ENCODE data around the gene KRT86. TPM values are rescaled to one million over a fixed set of nuclear protein-coding genes. Genes with fewer than 3 reads are reported as not detected.

The KRT86 gene
- total and polyA plus RNA-seq, 2 of the 13 experiments (the other 11 are each of a cell fraction or from before 2014, with no cell fraction given), result not detected

DNA sequence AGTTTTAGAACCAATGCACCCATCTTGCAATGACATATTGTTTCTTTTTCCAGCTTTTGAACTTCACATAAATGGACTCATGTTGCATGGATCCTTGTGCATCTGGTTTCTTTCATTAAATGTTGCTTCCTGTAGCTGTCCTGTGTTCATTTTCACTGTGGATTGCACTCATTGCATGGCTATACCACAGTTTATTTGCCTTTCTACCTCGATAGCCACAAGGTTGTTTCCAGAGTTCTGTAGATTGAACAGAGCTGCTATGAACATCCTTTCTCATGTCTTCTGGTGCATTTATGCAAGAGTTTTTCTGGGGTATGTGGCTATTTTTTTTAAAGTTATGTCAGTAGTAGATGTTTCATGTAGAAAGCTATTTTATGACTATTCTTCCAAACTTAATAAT, 20.4 kb downstream of the KRT86 start (continued):
- TF ChIP-seq, protein P1, sequence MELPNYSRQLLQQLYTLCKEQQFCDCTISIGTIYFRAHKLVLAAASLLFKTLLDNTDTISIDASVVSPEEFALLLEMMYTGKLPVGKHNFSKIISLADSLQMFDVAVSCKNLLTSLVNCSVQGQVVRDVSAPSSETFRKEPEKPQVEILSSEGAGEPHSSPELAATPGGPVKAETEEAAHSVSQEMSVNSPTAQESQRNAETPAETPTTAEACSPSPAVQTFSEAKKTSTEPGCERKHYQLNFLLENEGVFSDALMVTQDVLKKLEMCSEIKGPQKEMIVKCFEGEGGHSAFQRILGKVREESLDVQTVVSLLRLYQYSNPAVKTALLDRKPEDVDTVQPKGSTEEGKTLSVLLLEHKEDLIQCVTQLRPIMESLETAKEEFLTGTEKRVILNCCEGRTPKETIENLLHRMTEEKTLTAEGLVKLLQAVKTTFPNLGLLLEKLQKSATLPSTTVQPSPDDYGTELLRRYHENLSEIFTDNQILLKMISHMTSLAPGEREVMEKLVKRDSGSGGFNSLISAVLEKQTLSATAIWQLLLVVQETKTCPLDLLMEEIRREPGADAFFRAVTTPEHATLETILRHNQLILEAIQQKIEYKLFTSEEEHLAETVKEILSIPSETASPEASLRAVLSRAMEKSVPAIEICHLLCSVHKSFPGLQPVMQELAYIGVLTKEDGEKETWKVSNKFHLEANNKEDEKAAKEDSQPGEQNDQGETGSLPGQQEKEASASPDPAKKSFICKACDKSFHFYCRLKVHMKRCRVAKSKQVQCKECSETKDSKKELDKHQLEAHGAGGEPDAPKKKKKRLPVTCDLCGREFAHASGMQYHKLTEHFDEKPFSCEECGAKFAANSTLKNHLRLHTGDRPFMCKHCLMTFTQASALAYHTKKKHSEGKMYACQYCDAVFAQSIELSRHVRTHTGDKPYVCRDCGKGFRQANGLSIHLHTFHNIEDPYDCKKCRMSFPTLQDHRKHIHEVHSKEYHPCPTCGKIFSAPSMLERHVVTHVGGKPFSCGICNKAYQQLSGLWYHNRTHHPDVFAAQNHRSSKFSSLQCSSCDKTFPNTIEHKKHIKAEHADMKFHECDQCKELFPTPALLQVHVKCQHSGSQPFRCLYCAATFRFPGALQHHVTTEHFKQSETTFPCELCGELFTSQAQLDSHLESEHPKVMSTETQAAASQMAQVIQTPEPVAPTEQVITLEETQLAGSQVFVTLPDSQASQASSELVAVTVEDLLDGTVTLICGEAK (IDR thresholded peaks at IDR 0.05), result no peak
- TF ChIP-seq, protein P1 (CRISPR knock-in tag; IDR thresholded peaks at IDR 0.05), result no peak
- TF ChIP-seq ZNF749 (CRISPR knock-in tag; IDR thresholded peaks at IDR 0.05; ENCODE audit: borderline replicate concordance), result no peak
- no peak for TF ChIP-seq ZNF460 (CRISPR knock-in tag; IDR thresholded peaks at IDR 0.05; ENCODE audit: borderline replicate concordance)
- TF ChIP-seq REL (CRISPR knock-in tag; conservative IDR thresholded peaks at IDR 0.05), result no peak
- TF ChIP-seq ZNF570 (CRISPR knock-in tag; IDR thresholded peaks at IDR 0.05; ENCODE audit: borderline replicate concordance), result no peak
- TF ChIP-seq GZF1 (CRISPR knock-in tag; IDR thresholded peaks at IDR 0.05), result no peak
- TF ChIP-seq PRMT3 (CRISPR knock-in tag; IDR thresholded peaks at IDR 0.05; ENCODE audit: borderline replicate concordance, low read depth), result no peak
- TF ChIP-seq POLR2AphosphoS5 (IDR thresholded peaks at IDR 0.05; ENCODE audit: low read depth, low read length), result no peak
- TF ChIP-seq, protein P2, sequence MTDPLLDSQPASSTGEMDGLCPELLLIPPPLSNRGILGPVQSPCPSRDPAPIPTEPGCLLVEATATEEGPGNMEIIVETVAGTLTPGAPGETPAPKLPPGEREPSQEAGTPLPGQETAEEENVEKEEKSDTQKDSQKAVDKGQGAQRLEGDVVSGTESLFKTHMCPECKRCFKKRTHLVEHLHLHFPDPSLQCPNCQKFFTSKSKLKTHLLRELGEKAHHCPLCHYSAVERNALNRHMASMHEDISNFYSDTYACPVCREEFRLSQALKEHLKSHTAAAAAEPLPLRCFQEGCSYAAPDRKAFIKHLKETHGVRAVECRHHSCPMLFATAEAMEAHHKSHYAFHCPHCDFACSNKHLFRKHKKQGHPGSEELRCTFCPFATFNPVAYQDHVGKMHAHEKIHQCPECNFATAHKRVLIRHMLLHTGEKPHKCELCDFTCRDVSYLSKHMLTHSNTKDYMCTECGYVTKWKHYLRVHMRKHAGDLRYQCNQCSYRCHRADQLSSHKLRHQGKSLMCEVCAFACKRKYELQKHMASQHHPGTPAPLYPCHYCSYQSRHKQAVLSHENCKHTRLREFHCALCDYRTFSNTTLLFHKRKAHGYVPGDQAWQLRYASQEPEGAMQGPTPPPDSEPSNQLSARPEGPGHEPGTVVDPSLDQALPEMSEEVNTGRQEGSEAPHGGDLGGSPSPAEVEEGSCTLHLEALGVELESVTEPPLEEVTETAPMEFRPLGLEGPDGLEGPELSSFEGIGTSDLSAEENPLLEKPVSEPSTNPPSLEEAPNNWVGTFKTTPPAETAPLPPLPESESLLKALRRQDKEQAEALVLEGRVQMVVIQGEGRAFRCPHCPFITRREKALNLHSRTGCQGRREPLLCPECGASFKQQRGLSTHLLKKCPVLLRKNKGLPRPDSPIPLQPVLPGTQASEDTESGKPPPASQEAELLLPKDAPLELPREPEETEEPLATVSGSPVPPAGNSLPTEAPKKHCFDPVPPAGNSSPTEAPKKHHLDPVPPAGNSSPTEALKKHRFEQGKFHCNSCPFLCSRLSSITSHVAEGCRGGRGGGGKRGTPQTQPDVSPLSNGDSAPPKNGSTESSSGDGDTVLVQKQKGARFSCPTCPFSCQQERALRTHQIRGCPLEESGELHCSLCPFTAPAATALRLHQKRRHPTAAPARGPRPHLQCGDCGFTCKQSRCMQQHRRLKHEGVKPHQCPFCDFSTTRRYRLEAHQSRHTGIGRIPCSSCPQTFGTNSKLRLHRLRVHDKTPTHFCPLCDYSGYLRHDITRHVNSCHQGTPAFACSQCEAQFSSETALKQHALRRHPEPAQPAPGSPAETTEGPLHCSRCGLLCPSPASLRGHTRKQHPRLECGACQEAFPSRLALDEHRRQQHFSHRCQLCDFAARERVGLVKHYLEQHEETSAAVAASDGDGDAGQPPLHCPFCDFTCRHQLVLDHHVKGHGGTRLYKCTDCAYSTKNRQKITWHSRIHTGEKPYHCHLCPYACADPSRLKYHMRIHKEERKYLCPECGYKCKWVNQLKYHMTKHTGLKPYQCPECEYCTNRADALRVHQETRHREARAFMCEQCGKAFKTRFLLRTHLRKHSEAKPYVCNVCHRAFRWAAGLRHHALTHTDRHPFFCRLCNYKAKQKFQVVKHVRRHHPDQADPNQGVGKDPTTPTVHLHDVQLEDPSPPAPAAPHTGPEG (CRISPR knock-in tag; IDR thresholded peaks at IDR 0.05), result no peak
- no peak for TF ChIP-seq ZNF781 (CRISPR knock-in tag; IDR thresholded peaks at IDR 0.05; ENCODE audit: borderline replicate concordance, not compliant biosample characterization)
- no peak for TF ChIP-seq POLR2AphosphoS2 (IDR thresholded peaks at IDR 0.05; ENCODE audit: low read depth, low read length)

Data from HepG2 (cell line).